ENCODE results near the gene ERMARD. TPM values are rescaled to one million over a fixed set of nuclear protein-coding genes. Genes with fewer than 3 reads are reported as not detected.

Gene ERMARD
- total RNA-seq, 1 donor, result 18.3 TPM

DNA sequence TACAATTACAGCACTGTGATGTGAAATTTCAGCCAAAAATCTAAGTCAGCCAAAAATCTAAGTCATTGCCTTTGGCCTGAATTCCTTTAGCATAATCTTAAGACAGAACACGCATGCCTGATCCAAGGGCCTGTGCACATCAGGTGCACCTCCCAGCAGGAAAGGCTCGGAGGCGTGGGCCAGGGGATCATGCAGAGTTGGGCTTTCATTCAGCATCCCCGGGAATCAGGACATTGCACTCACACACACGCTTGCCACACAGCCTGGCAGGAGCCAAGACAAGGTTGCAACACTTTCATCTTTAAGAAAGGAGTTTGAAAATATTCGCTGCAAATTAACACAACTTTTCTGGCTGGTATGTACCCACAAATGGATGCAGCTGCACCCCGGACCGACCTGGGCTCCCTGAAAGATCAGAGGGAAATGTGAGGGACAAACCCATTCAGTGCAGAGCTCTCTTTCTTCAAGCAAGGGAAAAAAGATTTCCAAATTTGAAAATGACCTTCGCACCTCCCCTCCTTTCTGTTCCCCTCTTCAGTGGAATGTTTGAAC lies 48.8 kb downstream of the ERMARD start:
- H3K4me3 ChIP-seq (ENCODE audit: low read depth, low read length), result no peak overlapping the region
- TF ChIP-seq, protein P1, sequence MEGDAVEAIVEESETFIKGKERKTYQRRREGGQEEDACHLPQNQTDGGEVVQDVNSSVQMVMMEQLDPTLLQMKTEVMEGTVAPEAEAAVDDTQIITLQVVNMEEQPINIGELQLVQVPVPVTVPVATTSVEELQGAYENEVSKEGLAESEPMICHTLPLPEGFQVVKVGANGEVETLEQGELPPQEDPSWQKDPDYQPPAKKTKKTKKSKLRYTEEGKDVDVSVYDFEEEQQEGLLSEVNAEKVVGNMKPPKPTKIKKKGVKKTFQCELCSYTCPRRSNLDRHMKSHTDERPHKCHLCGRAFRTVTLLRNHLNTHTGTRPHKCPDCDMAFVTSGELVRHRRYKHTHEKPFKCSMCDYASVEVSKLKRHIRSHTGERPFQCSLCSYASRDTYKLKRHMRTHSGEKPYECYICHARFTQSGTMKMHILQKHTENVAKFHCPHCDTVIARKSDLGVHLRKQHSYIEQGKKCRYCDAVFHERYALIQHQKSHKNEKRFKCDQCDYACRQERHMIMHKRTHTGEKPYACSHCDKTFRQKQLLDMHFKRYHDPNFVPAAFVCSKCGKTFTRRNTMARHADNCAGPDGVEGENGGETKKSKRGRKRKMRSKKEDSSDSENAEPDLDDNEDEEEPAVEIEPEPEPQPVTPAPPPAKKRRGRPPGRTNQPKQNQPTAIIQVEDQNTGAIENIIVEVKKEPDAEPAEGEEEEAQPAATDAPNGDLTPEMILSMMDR (IDR thresholded peaks at IDR 0.05; ENCODE audit: insufficient read depth, low read length), result no peak
- peak; percentile 43 for DNase-seq (ENCODE audit: low read depth)

DNA sequence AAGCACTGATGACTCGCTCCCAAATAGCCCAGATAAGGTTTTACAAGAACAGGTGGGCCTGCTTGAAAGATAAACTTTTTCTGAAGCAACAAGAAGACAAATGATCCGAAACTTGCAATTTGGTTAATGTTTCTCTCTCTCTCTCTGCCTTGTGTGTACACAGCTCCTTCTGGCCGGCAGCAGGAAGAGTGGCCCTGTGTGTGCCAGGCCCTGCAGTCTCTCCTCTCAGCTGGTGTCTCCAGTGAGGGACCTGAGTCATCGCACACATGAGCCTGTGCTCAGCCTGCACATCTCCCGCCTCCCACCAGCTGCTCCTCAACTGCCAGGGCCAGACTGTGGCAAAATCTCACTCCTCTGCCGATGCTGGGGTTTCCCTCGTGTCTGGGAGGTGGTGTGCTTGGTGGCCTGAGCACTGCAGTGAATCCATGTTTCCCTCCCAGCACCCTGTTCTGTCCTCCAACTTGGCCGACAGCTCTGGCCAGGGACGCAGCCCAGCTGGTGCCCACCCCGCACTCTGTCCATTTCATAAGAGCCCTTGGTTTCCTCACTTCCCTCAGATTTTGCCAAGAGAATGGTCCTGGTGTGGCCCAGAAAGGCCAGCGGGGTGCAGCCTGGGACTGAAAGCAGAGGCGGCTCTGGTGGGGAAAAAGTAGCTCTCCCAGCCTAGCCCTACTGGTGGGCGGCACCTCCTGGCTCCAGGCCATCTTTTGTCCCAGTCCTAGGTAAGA lies 49.4 kb downstream of the ERMARD start:
- H3K4me3 ChIP-seq (ENCODE audit: low read depth, low read length), result no peak overlapping the region
- peak; percentile 34 for DNase-seq (ENCODE audit: low read depth)
- TF ChIP-seq, protein P1 (IDR thresholded peaks at IDR 0.05; ENCODE audit: insufficient read depth, low read length), result no peak

DNA sequence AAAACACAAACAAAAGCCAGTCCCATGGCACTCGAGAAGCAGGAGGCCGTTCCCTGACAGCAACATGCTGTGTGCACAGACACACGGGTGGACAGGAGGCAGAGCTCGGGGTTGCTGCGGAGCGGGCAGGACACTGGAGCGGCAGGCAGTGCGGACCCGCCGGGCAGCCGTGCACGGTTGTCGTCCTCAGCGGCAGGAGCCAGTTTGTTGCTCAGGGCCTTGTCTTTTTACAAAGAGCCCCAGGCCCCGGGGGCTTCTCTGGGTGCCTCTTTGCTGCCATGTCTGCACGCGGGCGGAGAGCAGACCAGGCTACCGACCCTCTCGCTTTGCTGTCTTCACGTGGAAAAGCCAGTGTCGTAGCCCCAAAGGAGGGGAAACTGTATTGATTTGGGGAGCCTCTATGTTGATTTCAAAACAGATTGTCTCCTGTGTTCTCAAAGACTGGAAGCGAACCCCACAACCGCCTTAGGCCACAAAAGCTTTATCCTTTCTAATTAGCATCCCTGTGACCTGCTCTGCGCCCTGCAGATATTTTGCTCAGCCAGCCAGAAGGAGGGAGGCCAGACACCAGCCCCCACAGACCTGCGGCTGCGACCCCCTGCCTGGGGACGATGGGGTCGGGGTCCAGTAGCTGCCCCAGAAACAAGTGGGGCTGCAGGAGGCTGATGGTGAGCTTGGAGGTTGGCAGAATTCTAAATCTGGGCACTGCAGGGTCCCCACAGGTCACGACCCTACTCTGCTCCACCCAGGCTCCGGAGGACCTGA lies 50.2 kb downstream of the ERMARD start:
- TF ChIP-seq, protein P1 (IDR thresholded peaks at IDR 0.05; ENCODE audit: insufficient read depth, low read length), result no peak
- no peak overlapping the region for H3K4me3 ChIP-seq (ENCODE audit: low read depth, low read length)
- DNase-seq (ENCODE audit: low read depth), result no peak

DNA sequence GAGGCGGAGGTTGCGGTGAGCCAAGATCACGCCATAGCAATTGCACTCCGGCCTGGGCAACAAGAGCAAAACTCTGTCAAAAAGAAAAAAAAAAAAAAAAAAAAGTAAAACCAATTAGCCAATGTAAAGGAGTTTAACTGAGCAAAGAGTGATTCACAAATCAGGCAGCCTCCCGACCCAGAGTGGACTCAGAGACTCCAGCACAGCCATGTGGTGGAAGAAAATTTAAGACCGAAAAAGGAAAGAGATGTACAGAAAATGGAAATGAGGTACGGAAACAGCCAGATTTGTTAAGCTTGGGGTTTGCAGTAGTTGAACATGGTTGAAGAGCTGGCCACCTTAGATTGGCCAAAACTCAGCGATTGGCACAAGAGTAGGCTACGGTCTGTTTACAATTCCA lies 51.4 kb downstream of the ERMARD start:
- H3K4me3 ChIP-seq (ENCODE audit: low read depth, low read length), result no peak overlapping the region
- TF ChIP-seq, protein P1 (IDR thresholded peaks at IDR 0.05; ENCODE audit: insufficient read depth, low read length), result no peak
- no peak for DNase-seq (ENCODE audit: low read depth)

DNA sequence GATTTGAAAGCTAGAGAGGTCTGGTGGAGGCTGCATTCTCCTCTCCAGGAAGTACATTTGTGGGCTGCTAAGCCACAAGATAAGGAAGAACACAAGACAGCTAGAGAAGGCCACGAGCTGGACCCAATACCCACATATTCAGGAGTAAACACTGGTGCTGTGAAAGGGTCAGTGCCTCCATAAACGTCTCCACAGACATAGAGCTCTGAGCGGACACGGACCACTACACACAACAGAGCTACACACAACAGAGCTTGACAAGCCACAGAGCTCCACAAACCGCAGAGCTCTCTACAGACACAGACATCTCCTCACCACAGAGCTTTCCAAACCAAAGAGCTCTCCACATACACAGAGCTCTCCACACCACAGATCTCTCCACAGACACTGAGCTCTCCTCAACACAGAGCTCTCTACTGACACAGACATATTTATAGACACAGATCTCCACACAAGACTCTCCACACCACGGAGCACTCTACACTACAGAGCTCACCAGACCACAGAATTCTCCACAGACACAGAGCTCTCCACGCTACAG lies 51.9 kb downstream of the ERMARD start:
- TF ChIP-seq, protein P1 (IDR thresholded peaks at IDR 0.05; ENCODE audit: insufficient read depth, low read length), result no peak

DNA sequence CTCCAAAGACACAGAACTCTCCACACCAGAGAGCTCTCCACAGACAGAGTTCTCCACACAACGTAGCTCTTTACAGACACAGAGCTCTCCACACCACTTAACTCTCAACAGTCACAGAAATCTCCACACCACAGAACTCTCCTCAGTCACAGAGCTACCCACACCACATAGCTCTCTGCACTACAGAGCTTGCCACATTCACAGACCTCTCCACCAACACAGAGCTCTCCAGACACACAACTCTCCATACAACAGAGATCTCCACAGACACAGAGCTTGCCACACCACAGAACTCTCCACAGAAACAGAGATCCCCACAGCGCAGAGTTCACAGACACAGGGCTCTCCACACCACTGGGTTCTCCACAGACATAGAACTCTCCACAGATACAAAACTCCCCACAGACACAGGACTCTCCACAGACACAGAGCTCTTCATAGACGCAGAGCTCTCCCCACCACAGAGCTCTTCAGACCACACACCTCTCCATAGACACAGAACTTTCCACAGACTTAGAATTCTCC lies 52.5 kb downstream of the ERMARD start:
- no peak for DNase-seq (ENCODE audit: low read depth)
- TF ChIP-seq, protein P1 (IDR thresholded peaks at IDR 0.05; ENCODE audit: insufficient read depth, low read length), result no peak
- H3K4me3 ChIP-seq (ENCODE audit: low read depth, low read length), result no peak overlapping the region

More for the DNA sequence above, 51.9 kb downstream of the ERMARD start:
- H3K4me3 ChIP-seq (ENCODE audit: low read depth, low read length), result no peak overlapping the region
- no peak for DNase-seq (ENCODE audit: low read depth)

All from fibroblast of the aortic adventitia (primary cell).